ENCODE measurements around the gene PRDM5.

- TF ChIP-seq CTCF (IDR thresholded peaks at IDR 0.05) (no peak), POLR2A (IDR thresholded peaks at IDR 0.05) (no peak)
Measured at GRCh38 chr4:120659616-120660170, 262.8 kb downstream of the PRDM5 start.

Measured in body of pancreas (tissue), 4 donors.